GM06990 (cell line): Measurements from ENCODE around the gene CRIM1.

Source experiments
- DNase-seq: peaks from one replicate; pipeline ENCODE4 v3.0.0-alpha.2; 2011; ENCODE audit not compliant: insufficient read length; ENCODE audit errors: extremely low read depth
- H3K27me3 ChIP-seq: replicated peaks from 2 replicates; pipeline ENCODE4 v1.6.0; 2011; ENCODE audit warnings: low read length; ENCODE audit not compliant: control insufficient read depth, insufficient read depth
- H3K36me3 ChIP-seq: 2 replicates; pipeline ENCODE4 v1.5.1; 2011; ENCODE audit warnings: low read length; ENCODE audit not compliant: control insufficient read depth, insufficient read depth
- H3K4me3 ChIP-seq: replicated peaks from 2 replicates; pipeline ENCODE4 v1.5.1; 2011; ENCODE audit warnings: low read depth, mild to moderate bottlenecking, control low read depth, low read length
- TF ChIP-seq, protein P1 (sequence below): IDR thresholded peaks from 2 replicates; pipeline ENCODE4 v1.5.1; 2011; ENCODE audit warnings: low read length, control low read depth, mild to moderate bottlenecking, inconsistent platforms; ENCODE audit not compliant: insufficient read depth, poor library complexity, severe bottlenecking

CRIM1 gene

DNA sequence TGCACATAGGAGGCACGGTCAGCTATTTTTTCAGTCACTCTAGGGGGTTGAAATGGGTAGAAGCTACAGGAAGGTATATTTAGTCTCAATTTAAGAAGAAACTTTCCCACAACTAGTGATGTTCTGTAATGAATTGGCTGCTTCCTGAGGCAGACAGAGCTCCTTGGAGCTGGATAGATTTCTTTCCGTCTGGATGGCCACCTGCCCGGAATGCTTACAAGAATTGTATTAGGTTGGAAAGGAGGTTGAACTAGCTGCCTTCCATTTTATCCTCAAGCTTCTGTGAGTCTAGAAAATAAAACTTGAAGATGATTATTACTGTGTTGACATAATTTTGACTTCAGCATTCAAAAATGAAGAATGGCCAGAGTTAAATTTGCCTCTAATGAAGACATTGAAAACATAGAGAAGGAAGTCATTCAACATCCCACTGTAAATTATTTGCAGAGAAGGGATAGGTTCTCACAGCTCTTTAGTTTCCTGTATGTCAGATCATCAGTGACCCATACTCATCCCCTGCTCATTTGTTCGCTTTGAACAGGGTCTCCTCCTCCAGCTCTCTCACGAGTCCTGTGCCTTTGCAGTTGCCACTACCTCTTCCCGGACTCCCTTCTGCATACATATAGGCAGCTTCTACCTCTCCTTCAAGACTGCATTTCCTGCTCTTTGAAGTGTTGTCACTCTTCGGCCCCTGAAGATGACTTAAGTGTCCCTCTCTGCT lies 88.8 kb downstream of the CRIM1 start:
- no peaks in the 10 kb centered on the region; the same call in none of the 2 replicates for H3K27me3 ChIP-seq
- TF ChIP-seq, protein P1, sequence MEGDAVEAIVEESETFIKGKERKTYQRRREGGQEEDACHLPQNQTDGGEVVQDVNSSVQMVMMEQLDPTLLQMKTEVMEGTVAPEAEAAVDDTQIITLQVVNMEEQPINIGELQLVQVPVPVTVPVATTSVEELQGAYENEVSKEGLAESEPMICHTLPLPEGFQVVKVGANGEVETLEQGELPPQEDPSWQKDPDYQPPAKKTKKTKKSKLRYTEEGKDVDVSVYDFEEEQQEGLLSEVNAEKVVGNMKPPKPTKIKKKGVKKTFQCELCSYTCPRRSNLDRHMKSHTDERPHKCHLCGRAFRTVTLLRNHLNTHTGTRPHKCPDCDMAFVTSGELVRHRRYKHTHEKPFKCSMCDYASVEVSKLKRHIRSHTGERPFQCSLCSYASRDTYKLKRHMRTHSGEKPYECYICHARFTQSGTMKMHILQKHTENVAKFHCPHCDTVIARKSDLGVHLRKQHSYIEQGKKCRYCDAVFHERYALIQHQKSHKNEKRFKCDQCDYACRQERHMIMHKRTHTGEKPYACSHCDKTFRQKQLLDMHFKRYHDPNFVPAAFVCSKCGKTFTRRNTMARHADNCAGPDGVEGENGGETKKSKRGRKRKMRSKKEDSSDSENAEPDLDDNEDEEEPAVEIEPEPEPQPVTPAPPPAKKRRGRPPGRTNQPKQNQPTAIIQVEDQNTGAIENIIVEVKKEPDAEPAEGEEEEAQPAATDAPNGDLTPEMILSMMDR = no peak
- H3K4me3 ChIP-seq = no peak overlapping the region
- DNase-seq = no peak
- H3K36me3 ChIP-seq = no peaks in the 10 kb centered on the region

DNA sequence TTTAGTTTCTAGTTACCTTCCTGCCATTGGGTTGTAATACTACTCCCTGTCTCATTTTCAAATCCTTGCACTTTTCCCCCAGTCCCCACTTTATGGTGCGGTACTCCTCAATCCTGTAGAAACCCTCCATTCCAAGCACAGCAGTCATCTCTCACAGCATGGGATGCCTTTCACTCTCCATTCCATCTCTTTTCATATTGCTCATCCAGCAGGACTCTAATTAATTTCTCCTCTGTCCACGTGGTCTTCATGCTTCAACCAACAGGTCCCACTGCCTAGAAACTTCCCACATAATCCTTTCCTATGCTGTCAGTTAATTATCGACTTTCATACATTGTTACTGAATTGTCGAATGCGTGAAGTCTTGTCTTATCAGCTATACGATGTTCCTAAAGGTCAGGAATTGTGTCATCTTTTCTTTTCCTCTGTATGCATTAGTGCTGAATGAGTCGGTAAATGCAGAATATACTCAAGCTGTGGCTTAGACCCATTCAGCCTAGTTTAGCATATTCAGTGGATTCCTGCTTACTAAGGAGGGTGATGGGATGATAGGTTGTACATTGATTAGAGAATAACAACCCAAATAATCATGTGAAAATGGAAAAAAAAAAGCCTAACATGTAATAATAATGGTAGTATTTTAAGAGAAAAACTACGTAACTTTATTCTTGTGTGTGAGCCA lies 89.7 kb downstream of the CRIM1 start:
- Histone ChIP-seq H3K27me3 (no peaks in the 10 kb centered on the region; the same call in none of the 2 replicates), H3K36me3 (no peaks in the 10 kb centered on the region), H3K4me3 (no peak overlapping the region)
- TF ChIP-seq, protein P1 = no peak
- no peak for DNase-seq

DNA sequence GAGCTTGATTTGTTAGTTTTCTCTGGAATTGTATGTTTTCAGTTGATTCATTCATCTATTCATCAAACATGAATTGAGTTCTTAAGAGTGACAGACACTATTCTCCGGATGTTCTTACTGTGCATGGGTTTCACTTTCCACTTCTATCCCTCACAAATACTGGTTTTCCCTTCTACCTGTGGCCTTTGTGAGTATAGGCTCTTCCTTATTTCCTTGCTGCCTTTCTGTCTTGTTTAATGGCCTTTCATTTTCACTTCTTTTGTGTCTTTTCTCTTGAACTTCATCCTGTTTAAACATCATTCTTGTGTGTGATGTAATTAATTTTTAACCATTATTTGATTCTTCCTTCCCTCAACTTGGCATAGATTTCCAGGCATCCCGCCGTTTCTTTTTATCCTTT lies 90.7 kb downstream of the CRIM1 start:
- H3K36me3 ChIP-seq = no peaks in the 10 kb centered on the region
- no peaks in the 10 kb centered on the region; the same call in none of the 2 replicates for H3K27me3 ChIP-seq
- no peak for DNase-seq
- no peak overlapping the region for H3K4me3 ChIP-seq
- TF ChIP-seq, protein P1 = no peak

DNA sequence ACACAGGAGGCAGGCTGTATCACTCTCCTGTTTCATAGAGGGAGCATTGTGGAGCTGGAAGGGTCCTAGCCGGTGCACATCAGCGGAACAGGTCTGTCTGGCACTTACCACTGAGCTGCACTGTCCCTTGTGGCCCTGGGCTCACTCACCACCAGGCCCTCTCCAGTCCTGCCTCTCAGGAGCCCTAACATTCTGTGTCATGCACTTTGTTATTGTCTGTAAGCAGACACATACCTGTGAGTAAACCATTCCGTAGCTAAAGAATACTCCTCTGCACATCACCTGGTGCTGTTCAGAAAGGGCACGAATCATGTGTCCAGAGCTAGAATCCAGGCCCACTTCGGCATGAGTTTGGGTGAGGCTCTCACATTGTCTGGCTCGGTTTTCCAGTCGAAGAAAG lies 93.6 kb downstream of the CRIM1 start:
- DNase-seq = no peak
- no peaks in the 10 kb centered on the region; the same call in none of the 2 replicates for H3K27me3 ChIP-seq
- H3K36me3 ChIP-seq = no peaks in the 10 kb centered on the region
- TF ChIP-seq, protein P1 = no peak
- no peak overlapping the region for H3K4me3 ChIP-seq

DNA sequence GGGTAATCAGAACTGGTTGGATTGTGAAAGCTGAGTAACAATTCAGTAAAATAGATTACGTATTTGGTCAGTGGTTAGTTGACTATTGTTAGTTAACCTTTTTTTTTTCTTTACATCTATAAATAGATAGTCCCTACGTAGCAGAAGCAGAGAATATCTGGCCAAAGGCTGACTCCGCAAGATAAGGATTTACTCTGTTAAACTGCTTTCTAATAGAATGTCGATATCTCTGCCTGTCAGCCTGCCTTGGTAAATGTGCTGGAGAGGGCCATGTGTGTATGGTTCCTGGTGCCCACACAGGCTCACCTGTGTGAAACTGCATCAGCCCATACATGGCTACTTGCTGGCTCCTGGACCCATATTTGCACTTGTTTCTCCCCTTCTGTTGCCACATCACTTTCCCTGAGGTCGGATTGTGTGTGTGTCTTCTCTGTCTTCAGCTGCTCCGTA lies 94.4 kb downstream of the CRIM1 start:
- Histone ChIP-seq H3K27me3 (no peaks in the 10 kb centered on the region; the same call in none of the 2 replicates), H3K4me3 (no peak overlapping the region), H3K36me3 (no peaks in the 10 kb centered on the region)
- TF ChIP-seq, protein P1 = no peak
- no peak for DNase-seq
